Stimulated activated CD4-positive, alpha-beta T cell treated with anti-CD3 and anti-CD28 coated beads, Interleukin-12 subunit alpha, Interleukin-12 subunit beta, amount 100 ng/mL, for 48 hours (primary cell): Measurements from ENCODE around the gene ERH.

Source experiments
- DNase-seq, 3 donors: peaks; one replicate each; pipeline ENCODE4 v3.0.0-alpha.2; 2020; ENCODE audit warnings: low read depth in 2 of 3, low spot score in 1 of 3

ERH gene

DNA sequence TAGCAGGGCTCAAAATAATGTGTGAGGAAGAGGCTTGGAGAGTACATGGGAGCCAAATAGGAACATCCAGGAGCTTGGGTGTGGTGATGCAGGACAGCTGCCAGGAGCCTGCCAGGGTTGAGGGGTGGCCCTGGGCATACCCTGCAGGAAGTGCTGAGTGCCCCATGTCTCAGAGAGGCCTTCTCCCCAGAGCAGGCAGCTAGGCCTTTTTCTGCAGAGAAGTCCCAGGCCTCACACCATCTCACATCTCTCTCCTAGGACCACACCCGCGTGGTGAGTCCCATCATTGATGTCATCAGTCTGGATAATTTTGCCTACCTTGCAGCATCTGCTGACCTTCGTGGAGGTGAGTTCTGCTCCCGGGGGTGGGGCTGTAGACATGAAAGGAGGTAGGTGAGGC is 66.9 kb downstream of the ERH start:
- DNase-seq = no peak
